ENCODE results near the gene CNR2. TPM values are rescaled to one million over a fixed set of nuclear protein-coding genes. Genes with fewer than 3 reads are reported as not detected.

The CNR2 gene
- polyA plus RNA-seq, 3 donors: 0.03 to 0.12 (median 0.11) TPM

DNA sequence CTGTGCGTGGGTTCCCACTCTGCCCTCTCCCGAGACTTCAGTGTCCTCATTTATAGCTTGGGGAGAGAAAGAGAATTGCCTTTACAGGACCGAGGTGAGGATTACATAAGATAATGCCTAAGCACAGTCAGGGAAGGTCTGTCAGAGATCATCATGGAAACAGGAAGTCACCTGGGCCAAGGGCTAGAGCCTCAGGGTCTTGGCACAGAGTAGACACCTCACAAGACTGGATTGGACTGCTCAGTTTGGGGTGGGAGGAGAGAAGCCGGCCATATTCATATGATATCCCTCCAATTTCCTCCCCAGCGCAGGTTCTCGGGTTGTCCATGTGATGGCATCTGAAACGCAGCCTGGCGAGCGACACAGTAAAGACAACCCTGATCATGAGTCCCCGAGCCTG lies 3.8 kb downstream of the CNR2 start:
- H3K27ac Mint-ChIP-seq: peak overlapping the region; percentile 86 to 95 (median 91)
- Histone ChIP-seq H2AFZ (ENCODE audit: insufficient read depth, low read depth, low read length, poor library complexity, severe bottlenecking) (peak overlapping the region; percentile 58), H4K20me1 (ENCODE audit: insufficient read depth, low read length) (no peaks in the 10 kb centered on the region), H3K9me3 (replicated peaks in 1 of 2; ENCODE audit: control insufficient read depth in 1 of 2, insufficient read depth in 1 of 2, low read length in 2 of 2) (no peaks in the 10 kb centered on the region), H3K4me1 (ENCODE audit: control insufficient read depth in 1 of 2, insufficient read depth in 2 of 2, low read length in 2 of 2) (peaks cover 67 to 69% of the 10 kb centered on the region in 2 donors), H3K79me2 (ENCODE audit: insufficient read depth, low read length) (no peaks in the 10 kb centered on the region), H3K27ac (ENCODE audit: low read depth in 1 of 2, low read length in 2 of 2) (peak overlapping the region; percentile 58 to 90), H3K4me2 (replicated peaks; ENCODE audit: extremely low read depth, low read length, poor library complexity, severe bottlenecking) (peak overlapping the region; percentile 61), H3K27me3 (ENCODE audit: control insufficient read depth in 2 of 2, insufficient read depth in 2 of 2, low read length in 2 of 2) (no peaks in the 10 kb centered on the region), H3K36me3 (replicated peaks in 1 of 2; ENCODE audit: control insufficient read depth in 1 of 2, insufficient read depth in 2 of 2, low read length in 2 of 2) (no peaks in the 10 kb centered on the region), H3K9ac (ENCODE audit: insufficient read depth, low read length, poor library complexity, severe bottlenecking) (peak overlapping the region; percentile 61), H3K4me3 (replicated peaks in 1 of 3; ENCODE audit: low read depth in 2 of 3, low read length in 3 of 3) (peak overlapping the region in 1 of 3 experiments; percentile 15)
- TF ChIP-seq, protein P1, sequence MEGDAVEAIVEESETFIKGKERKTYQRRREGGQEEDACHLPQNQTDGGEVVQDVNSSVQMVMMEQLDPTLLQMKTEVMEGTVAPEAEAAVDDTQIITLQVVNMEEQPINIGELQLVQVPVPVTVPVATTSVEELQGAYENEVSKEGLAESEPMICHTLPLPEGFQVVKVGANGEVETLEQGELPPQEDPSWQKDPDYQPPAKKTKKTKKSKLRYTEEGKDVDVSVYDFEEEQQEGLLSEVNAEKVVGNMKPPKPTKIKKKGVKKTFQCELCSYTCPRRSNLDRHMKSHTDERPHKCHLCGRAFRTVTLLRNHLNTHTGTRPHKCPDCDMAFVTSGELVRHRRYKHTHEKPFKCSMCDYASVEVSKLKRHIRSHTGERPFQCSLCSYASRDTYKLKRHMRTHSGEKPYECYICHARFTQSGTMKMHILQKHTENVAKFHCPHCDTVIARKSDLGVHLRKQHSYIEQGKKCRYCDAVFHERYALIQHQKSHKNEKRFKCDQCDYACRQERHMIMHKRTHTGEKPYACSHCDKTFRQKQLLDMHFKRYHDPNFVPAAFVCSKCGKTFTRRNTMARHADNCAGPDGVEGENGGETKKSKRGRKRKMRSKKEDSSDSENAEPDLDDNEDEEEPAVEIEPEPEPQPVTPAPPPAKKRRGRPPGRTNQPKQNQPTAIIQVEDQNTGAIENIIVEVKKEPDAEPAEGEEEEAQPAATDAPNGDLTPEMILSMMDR (IDR thresholded peaks at IDR 0.05): no peak
- peak in 2 of 3 donors; percentile 40 to 44 for DNase-seq
- peak overlapping the region; percentile 57 to 81 for H3K4me3 Mint-ChIP-seq
- intact Hi-C loops (cut with micrococcal nuclease): no loop called here
- WGBS (ENCODE audit: insufficient coverage): 78% methylated on average over 7 of the region's 10 CpGs
- peaks cover 0 to 9% of the 10 kb centered on the region in 2 donors for H3K36me3 Mint-ChIP-seq
- peaks cover 0 to 2% (median 0%) of the 10 kb centered on the region in 7 donors for H3K9me3 Mint-ChIP-seq
- peaks cover 76% of the 10 kb centered on the region for H3K4me1 Mint-ChIP-seq
- H3K27me3 Mint-ChIP-seq (ENCODE audit: low read depth in 3 of 3): peaks cover under 1 to 5% (median 3%) of the 10 kb centered on the region in 3 donors

DNA sequence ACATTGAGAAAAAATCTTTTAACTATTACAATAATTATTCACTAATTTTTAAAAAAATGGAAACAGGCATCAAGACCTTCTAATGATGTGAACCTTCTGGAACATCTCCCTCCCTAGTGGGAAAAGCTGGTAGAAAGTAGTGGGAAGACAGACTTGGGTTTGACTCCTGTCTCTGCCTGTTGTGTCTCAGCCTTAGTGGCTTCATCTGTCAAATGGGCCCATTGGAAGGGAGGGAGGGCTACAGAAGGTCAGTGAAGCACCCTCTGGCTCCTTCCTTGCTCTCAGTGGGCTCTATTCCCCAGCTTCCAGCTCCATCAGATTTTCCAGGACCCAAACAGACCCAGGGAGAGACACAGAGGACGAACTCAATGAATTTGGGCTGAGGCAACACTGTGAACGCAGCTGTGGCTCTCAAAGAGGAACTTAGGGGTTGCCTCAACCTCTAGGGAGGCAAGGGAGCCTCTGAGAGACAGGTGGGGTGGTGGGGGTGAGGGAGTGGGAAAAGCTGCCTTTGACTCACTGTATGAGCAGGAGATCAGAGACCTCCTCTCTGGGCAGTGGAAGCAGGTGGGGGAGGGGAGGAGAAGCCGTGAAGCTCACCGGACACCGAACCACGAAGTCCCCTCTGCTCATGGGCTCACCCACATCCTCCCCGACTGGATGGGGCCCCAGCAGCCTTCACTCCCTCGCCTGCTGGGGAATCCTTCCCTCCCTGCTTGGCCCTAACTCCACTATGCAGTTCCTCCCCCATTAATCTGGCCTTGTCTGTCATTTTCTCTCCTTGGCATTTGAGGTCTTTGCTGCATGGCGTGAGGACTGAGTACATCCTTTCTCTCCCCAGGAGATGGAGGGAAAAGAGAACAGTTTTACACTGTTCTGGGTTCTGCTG lies 4.5 kb downstream of the CNR2 start:
- H3K27ac Mint-ChIP-seq: peak overlapping the region; percentile 86 to 95 (median 91)
- H3K9me3 ChIP-seq (replicated peaks in 1 of 2; ENCODE audit: control insufficient read depth in 1 of 2, insufficient read depth in 1 of 2, low read length in 2 of 2): no peaks in the 10 kb centered on the region
- H3K4me1 ChIP-seq (ENCODE audit: control insufficient read depth in 1 of 2, insufficient read depth in 2 of 2, low read length in 2 of 2): peaks cover 62 to 64% of the 10 kb centered on the region in 2 donors
- H3K27me3 Mint-ChIP-seq (ENCODE audit: low read depth in 3 of 3): peaks cover 7 to 12% (median 11%) of the 10 kb centered on the region in 3 donors
- intact Hi-C loops (cut with micrococcal nuclease): no loop called here
- H3K9ac ChIP-seq (ENCODE audit: insufficient read depth, low read length, poor library complexity, severe bottlenecking): peak overlapping the region; percentile 61
- peaks cover 3 to 13% of the 10 kb centered on the region in 2 donors for H3K36me3 Mint-ChIP-seq
- peak overlapping the region; percentile 58 to 90 for H3K27ac ChIP-seq (ENCODE audit: low read depth in 1 of 2, low read length in 2 of 2)
- no peaks in the 10 kb centered on the region for H4K20me1 ChIP-seq (ENCODE audit: insufficient read depth, low read length)
- H3K9me3 Mint-ChIP-seq: peaks cover 0 to 7% (median 0%) of the 10 kb centered on the region in 7 donors
- H2AFZ ChIP-seq (ENCODE audit: insufficient read depth, low read depth, low read length, poor library complexity, severe bottlenecking): peak overlapping the region; percentile 58
- TF ChIP-seq, protein P1 (IDR thresholded peaks at IDR 0.05): no peak
- peak; percentile 70 to 84 (median 79) for DNase-seq
- H3K36me3 ChIP-seq (replicated peaks in 1 of 2; ENCODE audit: control insufficient read depth in 1 of 2, insufficient read depth in 2 of 2, low read length in 2 of 2): no peaks in the 10 kb centered on the region
- H3K79me2 ChIP-seq (ENCODE audit: insufficient read depth, low read length): no peaks in the 10 kb centered on the region
- H3K4me1 Mint-ChIP-seq: peaks cover 72% of the 10 kb centered on the region
- H3K4me3 ChIP-seq (replicated peaks in 1 of 3; ENCODE audit: low read depth in 2 of 3, low read length in 3 of 3): peak overlapping the region in 1 of 3 experiments; percentile 15
- H3K4me2 ChIP-seq (replicated peaks; ENCODE audit: extremely low read depth, low read length, poor library complexity, severe bottlenecking): peak overlapping the region; percentile 61
- peaks cover 3 to 4% of the 10 kb centered on the region in 2 donors for H3K27me3 ChIP-seq (ENCODE audit: control insufficient read depth in 2 of 2, insufficient read depth in 2 of 2, low read length in 2 of 2)
- H3K4me3 Mint-ChIP-seq: peak overlapping the region; percentile 57 to 81
- WGBS (ENCODE audit: insufficient coverage): 0% methylated on average over 4 of the region's 9 CpGs
